ENCODE results near the gene PLAAT1.

Gene PLAAT1

GRCh38 chr3:193250492-193250891 is 9.5 kb downstream of the PLAAT1 start:
- no peak overlapping the region for H3K4me3 ChIP-seq (ENCODE audit: low read depth, low read length)
- TF ChIP-seq CTCF (IDR thresholded peaks at IDR 0.05; ENCODE audit: borderline replicate concordance, insufficient read depth, low read depth, low read length): no peak

DNA sequence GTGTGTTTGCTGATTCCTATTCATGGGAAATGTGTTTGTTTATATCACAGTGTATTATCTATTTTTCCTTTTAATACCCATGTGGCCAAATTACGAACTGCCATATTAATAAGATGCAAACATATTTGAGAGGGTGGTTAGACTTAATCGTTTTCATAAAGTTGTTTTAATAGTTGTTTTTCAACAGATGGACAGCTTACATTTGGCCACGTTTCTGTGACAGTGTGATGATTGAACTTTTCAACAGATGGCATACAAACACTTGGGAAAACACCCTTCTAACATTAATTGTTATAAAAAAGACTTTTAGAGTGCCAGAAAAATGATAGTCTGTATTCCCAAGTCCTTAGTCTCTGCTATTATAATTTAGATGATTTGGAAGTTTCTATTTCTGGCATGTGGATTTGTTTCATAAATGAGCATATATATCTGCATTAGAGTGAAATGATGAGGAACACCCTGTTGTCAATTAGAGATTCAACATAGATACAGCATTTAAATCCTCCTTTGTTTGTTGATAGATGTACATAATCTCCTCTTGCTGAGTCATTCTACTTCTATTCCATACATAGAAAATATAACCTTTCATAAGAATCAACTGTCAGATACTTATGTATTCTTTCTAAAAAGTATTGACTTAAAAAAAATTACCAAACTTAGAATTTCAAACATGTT is 13.1 kb downstream of the PLAAT1 start:
- TF ChIP-seq CTCF (IDR thresholded peaks at IDR 0.05; ENCODE audit: borderline replicate concordance, insufficient read depth, low read depth, low read length): no peak
- H3K4me3 ChIP-seq (ENCODE audit: low read depth, low read length): no peak overlapping the region

DNA sequence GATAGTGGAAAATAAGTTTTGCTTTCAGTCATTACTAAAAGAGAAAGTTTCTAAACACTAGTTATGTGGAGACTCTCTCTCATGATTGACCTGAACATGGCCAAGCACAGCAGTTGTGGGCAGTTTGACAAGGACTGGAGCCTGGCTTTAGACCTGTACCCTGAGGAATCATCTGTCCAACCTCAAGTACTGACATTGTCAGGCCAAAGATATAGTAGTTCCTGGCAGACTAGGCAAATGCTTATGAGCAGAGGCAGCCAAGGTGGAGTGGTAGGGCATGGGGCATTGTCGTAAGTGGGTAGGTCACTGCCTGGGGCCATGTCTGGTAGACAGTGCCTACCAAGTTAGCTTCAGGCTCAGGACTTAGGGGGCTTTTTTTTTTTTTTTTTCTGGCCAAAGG is 20.9 kb downstream of the PLAAT1 start:
- H3K4me3 ChIP-seq (ENCODE audit: low read depth, low read length): no peak overlapping the region
- TF ChIP-seq CTCF (IDR thresholded peaks at IDR 0.05; ENCODE audit: borderline replicate concordance, insufficient read depth, low read depth, low read length): no peak

GRCh38 chr3:193262707-193263106 is 21.7 kb downstream of the PLAAT1 start:
- H3K4me3 ChIP-seq (ENCODE audit: low read depth, low read length): no peak overlapping the region
- no peak for TF ChIP-seq CTCF (IDR thresholded peaks at IDR 0.05; ENCODE audit: borderline replicate concordance, insufficient read depth, low read depth, low read length)

DNA sequence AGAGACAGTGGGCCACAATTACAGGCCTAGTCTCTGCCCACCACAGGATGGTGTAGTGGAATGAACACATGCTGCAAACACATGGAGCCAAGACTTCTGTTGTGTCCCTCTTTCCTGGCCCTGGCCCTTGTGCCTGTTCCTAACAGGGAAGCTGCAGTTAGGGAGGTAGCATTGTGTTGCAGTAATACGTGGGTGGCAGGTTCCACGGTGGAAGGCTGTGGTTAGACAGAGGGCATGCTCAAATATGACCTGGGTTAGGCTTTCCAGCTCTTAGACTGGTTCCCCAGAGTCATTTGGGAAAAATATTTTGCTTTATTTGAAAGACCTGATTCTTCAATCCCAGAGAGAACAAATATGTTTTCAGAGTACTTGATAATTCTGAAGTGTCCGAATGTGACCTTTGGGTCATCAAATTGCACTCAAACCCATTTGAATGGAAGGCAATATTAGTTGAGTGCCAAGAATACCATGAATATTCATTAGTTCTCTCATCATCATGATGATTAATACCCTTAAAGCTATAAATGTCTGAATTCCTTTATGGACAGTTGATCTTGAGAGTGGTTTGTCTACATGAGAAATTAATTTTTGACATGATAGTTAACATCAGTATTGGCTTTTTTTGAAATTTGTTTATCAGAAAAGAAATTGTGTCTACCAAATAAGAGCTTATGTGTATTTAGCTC is 28.5 kb downstream of the PLAAT1 start:
- TF ChIP-seq CTCF (IDR thresholded peaks at IDR 0.05; ENCODE audit: borderline replicate concordance, insufficient read depth, low read depth, low read length): no peak
- H3K4me3 ChIP-seq (ENCODE audit: low read depth, low read length): no peak overlapping the region

DNA sequence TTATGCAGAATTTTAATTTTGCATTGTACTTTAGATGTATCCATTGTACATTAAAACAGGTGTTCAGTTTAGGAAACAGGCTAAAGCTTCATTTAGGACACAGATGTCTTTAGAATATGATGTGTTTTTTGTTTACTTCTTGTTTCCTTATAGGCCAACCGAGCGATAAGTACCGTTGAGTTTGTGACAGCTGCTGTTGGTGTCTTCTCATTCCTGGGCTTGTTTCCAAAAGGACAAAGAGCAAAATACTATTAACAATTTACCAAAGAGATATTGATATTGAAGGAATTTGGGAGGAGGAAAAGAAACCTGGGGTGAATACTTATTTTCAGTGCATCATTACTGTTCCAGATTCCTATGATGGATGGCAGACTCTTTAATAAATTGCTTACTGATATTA is 29.4 kb downstream of the PLAAT1 start:
- H3K4me3 ChIP-seq (ENCODE audit: low read depth, low read length): no peak overlapping the region
- TF ChIP-seq CTCF (IDR thresholded peaks at IDR 0.05; ENCODE audit: borderline replicate concordance, insufficient read depth, low read depth, low read length): no peak

Measured in GM12875 (cell line).